ENCODE measurements around the gene RBBP8NL.

DNA sequence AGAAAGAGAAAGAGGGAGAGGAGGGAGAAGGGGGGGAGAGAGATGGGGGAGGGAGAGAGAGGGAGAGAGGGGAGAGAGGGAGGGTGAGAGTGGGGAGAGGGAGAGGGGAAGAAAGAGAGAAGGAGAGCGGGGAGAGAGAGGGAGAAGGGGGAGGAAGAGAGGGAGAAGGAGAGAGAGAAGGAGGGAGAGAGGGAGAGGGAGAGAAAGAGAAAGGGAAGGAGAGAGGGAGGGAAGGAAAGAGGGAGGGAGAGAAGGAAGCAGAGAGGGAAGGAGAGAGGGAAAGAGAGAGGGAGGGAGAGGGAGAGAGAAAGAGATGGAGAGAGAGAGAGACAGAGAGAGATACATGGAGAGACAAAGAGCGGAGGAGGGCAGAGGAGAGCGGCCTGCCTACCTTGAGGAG, 24.6 kb upstream of the RBBP8NL start:
- TF ChIP-seq, protein P1, sequence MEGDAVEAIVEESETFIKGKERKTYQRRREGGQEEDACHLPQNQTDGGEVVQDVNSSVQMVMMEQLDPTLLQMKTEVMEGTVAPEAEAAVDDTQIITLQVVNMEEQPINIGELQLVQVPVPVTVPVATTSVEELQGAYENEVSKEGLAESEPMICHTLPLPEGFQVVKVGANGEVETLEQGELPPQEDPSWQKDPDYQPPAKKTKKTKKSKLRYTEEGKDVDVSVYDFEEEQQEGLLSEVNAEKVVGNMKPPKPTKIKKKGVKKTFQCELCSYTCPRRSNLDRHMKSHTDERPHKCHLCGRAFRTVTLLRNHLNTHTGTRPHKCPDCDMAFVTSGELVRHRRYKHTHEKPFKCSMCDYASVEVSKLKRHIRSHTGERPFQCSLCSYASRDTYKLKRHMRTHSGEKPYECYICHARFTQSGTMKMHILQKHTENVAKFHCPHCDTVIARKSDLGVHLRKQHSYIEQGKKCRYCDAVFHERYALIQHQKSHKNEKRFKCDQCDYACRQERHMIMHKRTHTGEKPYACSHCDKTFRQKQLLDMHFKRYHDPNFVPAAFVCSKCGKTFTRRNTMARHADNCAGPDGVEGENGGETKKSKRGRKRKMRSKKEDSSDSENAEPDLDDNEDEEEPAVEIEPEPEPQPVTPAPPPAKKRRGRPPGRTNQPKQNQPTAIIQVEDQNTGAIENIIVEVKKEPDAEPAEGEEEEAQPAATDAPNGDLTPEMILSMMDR (conservative IDR thresholded peaks at IDR 0.05; ENCODE audit: low read depth in 2 of 2) = no peak
- TF ChIP-seq POLR2AphosphoS5 (IDR thresholded peaks at IDR 0.05; ENCODE audit: low read depth) (no peak), EZH2 (IDR thresholded peaks at IDR 0.05; ENCODE audit: low read depth, unreplicated experiment) (no peak), NANOG (IDR thresholded peaks at IDR 0.05; ENCODE audit: borderline replicate concordance) (no peak), EZH2phosphoT487 (IDR thresholded peaks at IDR 0.05; ENCODE audit: unreplicated experiment) (no peak), STAT1 (IDR thresholded peaks at IDR 0.05; ENCODE audit: unreplicated experiment) (no peak), JUNB (IDR thresholded peaks at IDR 0.05; ENCODE audit: unreplicated experiment) (no peak), CREB1 (CRISPR knock-in tag; IDR thresholded peaks at IDR 0.05; ENCODE audit: low read depth) (no peak), ZNF114 (CRISPR knock-in tag; IDR thresholded peaks at IDR 0.05) (no peak), ZNF331 (CRISPR knock-in tag; IDR thresholded peaks at IDR 0.05; ENCODE audit: low read depth) (no peak), ETS1 (IDR thresholded peaks at IDR 0.05) (no peak)
- TF ChIP-seq, protein P2, sequence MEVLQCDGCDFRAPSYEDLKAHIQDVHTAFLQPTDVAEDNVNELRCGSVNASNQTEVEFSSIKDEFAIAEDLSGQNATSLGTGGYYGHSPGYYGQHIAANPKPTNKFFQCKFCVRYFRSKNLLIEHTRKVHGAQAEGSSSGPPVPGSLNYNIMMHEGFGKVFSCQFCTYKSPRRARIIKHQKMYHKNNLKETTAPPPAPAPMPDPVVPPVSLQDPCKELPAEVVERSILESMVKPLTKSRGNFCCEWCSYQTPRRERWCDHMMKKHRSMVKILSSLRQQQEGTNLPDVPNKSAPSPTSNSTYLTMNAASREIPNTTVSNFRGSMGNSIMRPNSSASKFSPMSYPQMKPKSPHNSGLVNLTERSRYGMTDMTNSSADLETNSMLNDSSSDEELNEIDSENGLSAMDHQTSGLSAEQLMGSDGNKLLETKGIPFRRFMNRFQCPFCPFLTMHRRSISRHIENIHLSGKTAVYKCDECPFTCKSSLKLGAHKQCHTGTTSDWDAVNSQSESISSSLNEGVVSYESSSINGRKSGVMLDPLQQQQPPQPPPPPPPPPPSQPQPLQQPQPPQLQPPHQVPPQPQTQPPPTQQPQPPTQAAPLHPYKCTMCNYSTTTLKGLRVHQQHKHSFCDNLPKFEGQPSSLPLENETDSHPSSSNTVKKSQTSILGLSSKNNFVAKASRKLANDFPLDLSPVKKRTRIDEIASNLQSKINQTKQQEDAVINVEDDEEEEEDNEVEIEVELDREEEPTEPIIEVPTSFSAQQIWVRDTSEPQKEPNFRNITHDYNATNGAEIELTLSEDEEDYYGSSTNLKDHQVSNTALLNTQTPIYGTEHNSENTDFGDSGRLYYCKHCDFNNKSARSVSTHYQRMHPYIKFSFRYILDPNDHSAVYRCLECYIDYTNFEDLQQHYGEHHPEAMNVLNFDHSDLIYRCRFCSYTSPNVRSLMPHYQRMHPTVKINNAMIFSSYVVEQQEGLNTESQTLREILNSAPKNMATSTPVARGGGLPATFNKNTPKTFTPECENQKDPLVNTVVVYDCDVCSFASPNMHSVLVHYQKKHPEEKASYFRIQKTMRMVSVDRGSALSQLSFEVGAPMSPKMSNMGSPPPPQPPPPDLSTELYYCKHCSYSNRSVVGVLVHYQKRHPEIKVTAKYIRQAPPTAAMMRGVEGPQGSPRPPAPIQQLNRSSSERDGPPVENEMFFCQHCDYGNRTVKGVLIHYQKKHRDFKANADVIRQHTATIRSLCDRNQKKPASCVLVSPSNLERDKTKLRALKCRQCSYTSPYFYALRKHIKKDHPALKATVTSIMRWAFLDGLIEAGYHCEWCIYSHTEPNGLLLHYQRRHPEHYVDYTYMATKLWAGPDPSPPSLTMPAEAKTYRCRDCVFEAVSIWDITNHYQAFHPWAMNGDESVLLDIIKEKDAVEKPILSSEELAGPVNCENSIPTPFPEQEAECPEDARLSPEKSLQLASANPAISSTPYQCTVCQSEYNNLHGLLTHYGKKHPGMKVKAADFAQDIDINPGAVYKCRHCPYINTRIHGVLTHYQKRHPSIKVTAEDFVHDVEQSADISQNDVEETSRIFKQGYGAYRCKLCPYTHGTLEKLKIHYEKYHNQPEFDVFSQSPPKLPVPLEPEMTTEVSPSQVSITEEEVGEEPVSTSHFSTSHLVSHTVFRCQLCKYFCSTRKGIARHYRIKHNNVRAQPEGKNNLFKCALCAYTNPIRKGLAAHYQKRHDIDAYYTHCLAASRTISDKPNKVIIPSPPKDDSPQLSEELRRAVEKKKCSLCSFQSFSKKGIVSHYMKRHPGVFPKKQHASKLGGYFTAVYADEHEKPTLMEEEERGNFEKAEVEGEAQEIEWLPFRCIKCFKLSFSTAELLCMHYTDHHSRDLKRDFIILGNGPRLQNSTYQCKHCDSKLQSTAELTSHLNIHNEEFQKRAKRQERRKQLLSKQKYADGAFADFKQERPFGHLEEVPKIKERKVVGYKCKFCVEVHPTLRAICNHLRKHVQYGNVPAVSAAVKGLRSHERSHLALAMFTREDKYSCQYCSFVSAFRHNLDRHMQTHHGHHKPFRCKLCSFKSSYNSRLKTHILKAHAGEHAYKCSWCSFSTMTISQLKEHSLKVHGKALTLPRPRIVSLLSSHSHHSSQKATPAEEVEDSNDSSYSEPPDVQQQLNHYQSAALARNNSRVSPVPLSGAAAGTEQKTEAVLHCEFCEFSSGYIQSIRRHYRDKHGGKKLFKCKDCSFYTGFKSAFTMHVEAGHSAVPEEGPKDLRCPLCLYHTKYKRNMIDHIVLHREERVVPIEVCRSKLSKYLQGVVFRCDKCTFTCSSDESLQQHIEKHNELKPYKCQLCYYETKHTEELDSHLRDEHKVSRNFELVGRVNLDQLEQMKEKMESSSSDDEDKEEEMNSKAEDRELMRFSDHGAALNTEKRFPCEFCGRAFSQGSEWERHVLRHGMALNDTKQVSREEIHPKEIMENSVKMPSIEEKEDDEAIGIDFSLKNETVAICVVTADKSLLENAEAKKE (CRISPR knock-in tag; IDR thresholded peaks at IDR 0.05) = no peak
- TF ChIP-seq, protein P3, sequence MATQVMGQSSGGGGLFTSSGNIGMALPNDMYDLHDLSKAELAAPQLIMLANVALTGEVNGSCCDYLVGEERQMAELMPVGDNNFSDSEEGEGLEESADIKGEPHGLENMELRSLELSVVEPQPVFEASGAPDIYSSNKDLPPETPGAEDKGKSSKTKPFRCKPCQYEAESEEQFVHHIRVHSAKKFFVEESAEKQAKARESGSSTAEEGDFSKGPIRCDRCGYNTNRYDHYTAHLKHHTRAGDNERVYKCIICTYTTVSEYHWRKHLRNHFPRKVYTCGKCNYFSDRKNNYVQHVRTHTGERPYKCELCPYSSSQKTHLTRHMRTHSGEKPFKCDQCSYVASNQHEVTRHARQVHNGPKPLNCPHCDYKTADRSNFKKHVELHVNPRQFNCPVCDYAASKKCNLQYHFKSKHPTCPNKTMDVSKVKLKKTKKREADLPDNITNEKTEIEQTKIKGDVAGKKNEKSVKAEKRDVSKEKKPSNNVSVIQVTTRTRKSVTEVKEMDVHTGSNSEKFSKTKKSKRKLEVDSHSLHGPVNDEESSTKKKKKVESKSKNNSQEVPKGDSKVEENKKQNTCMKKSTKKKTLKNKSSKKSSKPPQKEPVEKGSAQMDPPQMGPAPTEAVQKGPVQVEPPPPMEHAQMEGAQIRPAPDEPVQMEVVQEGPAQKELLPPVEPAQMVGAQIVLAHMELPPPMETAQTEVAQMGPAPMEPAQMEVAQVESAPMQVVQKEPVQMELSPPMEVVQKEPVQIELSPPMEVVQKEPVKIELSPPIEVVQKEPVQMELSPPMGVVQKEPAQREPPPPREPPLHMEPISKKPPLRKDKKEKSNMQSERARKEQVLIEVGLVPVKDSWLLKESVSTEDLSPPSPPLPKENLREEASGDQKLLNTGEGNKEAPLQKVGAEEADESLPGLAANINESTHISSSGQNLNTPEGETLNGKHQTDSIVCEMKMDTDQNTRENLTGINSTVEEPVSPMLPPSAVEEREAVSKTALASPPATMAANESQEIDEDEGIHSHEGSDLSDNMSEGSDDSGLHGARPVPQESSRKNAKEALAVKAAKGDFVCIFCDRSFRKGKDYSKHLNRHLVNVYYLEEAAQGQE (IDR thresholded peaks at IDR 0.05; ENCODE audit: unreplicated experiment) = no peak

Measured in GM23338 (cell line).